ENCODE results near the gene ZSCAN29.

Gene ZSCAN29

GRCh38 chr15:43352693-43353382, 18.0 kb downstream of the ZSCAN29 start:
- H3K27ac ChIP-seq, result no peak overlapping the region
- no peak for DNase-seq (ENCODE audit: low read depth, low spot score)

- H3K27ac ChIP-seq, result no peak overlapping the region
- no peak for DNase-seq (ENCODE audit: low read depth, low spot score)
Observed at GRCh38 chr15:43347114-43347513, 23.7 kb downstream of the ZSCAN29 start.

- DNase-seq (ENCODE audit: low read depth, low spot score), result no peak
- H3K27ac ChIP-seq, result no peak overlapping the region
Observed at GRCh38 chr15:43346305-43346704, 24.5 kb downstream of the ZSCAN29 start.

GRCh38 chr15:43330780-43331087, 40.1 kb downstream of the ZSCAN29 start:
- DNase-seq (ENCODE audit: low read depth, low spot score), result no peak
- peak overlapping the region; percentile 83 for H3K27ac ChIP-seq

GRCh38 chr15:43329960-43330779, 40.7 kb downstream of the ZSCAN29 start, which contains the start of gene LCMT2:
LCMT2 (minus strand) TSS chr15:43330573; CDS start chr15:43330489, 84 bp downstream.
- H3K27ac ChIP-seq, result peak within 1 kb of the TSS; percentile 83

GRCh38 chr15:43329217-43329959, 41.5 kb downstream of the ZSCAN29 start:
- peak overlapping the region; percentile 83 for H3K27ac ChIP-seq
- DNase-seq (ENCODE audit: low read depth, low spot score), result no peak

More at GRCh38 chr15:43329960-43330779, 40.7 kb downstream of the ZSCAN29 start, which contains the start of gene LCMT2:
- peak; percentile 66 for DNase-seq (ENCODE audit: low read depth, low spot score)

- DNase-seq (ENCODE audit: low read depth, low spot score), result no peak
- no peak overlapping the region for H3K27ac ChIP-seq
Observed at GRCh38 chr15:43325039-43325684, 45.7 kb downstream of the ZSCAN29 start.

GRCh38 chr15:43318990-43319771, 51.7 kb downstream of the ZSCAN29 start:
- no peak overlapping the region for H3K27ac ChIP-seq
- DNase-seq (ENCODE audit: low read depth, low spot score), result no peak

- DNase-seq (ENCODE audit: low read depth, low spot score), result no peak
Observed at GRCh38 chr15:43317566-43318184, 53.2 kb downstream of the ZSCAN29 start.

GRCh38 chr15:43316971-43317346, 53.9 kb downstream of the ZSCAN29 start:
- no peak for DNase-seq (ENCODE audit: low read depth, low spot score)

More at GRCh38 chr15:43317566-43318184, 53.2 kb downstream of the ZSCAN29 start:
- H3K27ac ChIP-seq, result peak overlapping the region; percentile 32

GRCh38 chr15:43316016-43316970, 54.5 kb downstream of the ZSCAN29 start:
- no peak overlapping the region for H3K27ac ChIP-seq
- DNase-seq (ENCODE audit: low read depth, low spot score), result no peak

More at GRCh38 chr15:43316971-43317346, 53.9 kb downstream of the ZSCAN29 start:
- H3K27ac ChIP-seq, result peak overlapping the region; percentile 32

- no peak overlapping the region for H3K27ac ChIP-seq
- no peak for DNase-seq (ENCODE audit: low read depth, low spot score)
Observed at GRCh38 chr15:43314171-43314570, 56.7 kb downstream of the ZSCAN29 start.

- no peak overlapping the region for H3K27ac ChIP-seq
- DNase-seq (ENCODE audit: low read depth, low spot score), result no peak
Observed at GRCh38 chr15:43312378-43312777, 58.5 kb downstream of the ZSCAN29 start.
